Upper lobe of left lung (tissue), 4 donors: ENCODE results near the gene GNG13.

Experiments used
- POLR2AphosphoS5 ChIP-seq, 2 donors: sonication (generic); formaldehyde crosslinking; IDR thresholded peaks; one replicate each; pipeline ENCODE4 v1.5.1; 2017; ENCODE audit warnings: antibody characterized with exemption in 2 of 2
- TF ChIP-seq, protein P1 (sequence below), 6 experiments: fragments of 450-650 bp in 4 of 6; fragments of 200-600 bp in 2 of 6; sonication (generic) in 2 of 6; IDR thresholded peaks; one replicate each; pipeline ENCODE4 v1.5.1; 2016 to 2019; ENCODE audit warnings: antibody characterized with exemption in 6 of 6

- TF ChIP-seq, protein P1, sequence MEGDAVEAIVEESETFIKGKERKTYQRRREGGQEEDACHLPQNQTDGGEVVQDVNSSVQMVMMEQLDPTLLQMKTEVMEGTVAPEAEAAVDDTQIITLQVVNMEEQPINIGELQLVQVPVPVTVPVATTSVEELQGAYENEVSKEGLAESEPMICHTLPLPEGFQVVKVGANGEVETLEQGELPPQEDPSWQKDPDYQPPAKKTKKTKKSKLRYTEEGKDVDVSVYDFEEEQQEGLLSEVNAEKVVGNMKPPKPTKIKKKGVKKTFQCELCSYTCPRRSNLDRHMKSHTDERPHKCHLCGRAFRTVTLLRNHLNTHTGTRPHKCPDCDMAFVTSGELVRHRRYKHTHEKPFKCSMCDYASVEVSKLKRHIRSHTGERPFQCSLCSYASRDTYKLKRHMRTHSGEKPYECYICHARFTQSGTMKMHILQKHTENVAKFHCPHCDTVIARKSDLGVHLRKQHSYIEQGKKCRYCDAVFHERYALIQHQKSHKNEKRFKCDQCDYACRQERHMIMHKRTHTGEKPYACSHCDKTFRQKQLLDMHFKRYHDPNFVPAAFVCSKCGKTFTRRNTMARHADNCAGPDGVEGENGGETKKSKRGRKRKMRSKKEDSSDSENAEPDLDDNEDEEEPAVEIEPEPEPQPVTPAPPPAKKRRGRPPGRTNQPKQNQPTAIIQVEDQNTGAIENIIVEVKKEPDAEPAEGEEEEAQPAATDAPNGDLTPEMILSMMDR (IDR thresholded peaks at IDR 0.05): no peak
- TF ChIP-seq POLR2AphosphoS5 (IDR thresholded peaks at IDR 0.05): no peak
These were observed 10.4 kb downstream of the GNG13 start for GRCh38 chr16:790086-790485.
